Glutamatergic neuron (in vitro differentiated cells): ENCODE data around the gene DLGAP5. TPM values are rescaled to one million over a fixed set of nuclear protein-coding genes. Genes with fewer than 3 reads are reported as not detected.

ENCODE experiments used
- DNase-seq: peaks from one replicate; pipeline ENCODE4 v3.0.0; 2022
- H3K27ac Mint-ChIP-seq: one replicate; pipeline ENCODE4 v1.8.0; 2020; ENCODE audit warnings: mild to moderate bottlenecking, mixed read lengths, inconsistent platforms; ENCODE audit not compliant: unreplicated experiment
- H3K27me3 Mint-ChIP-seq: one replicate; pipeline ENCODE4 v1.8.0; 2020; ENCODE audit warnings: mild to moderate bottlenecking, moderate library complexity, mixed read lengths, inconsistent platforms; ENCODE audit not compliant: unreplicated experiment
- H3K36me3 Mint-ChIP-seq: one replicate; pipeline ENCODE4 v1.8.0; 2020; ENCODE audit warnings: mild to moderate bottlenecking, mixed read lengths, inconsistent platforms; ENCODE audit not compliant: unreplicated experiment
- H3K4me1 Mint-ChIP-seq: one replicate; pipeline ENCODE4 v1.8.0; 2020; ENCODE audit warnings: mild to moderate bottlenecking, low read depth, mixed read lengths, inconsistent platforms; ENCODE audit not compliant: unreplicated experiment
- H3K4me3 Mint-ChIP-seq: one replicate; pipeline ENCODE4 v1.8.0; 2020; ENCODE audit warnings: mild to moderate bottlenecking, mixed read lengths, inconsistent platforms; ENCODE audit not compliant: unreplicated experiment
- H3K9me3 Mint-ChIP-seq: one replicate; pipeline ENCODE4 v1.8.0; 2020; ENCODE audit warnings: mild to moderate bottlenecking, moderate library complexity, mixed read lengths, inconsistent platforms; ENCODE audit not compliant: unreplicated experiment
- CTCF ChIP-seq: fragments of 200-600 bp; sonication (generic); IDR thresholded peaks from one replicate; pipeline ENCODE4 v1.5.0; 2021; ENCODE audit not compliant: partially characterized antibody, unreplicated experiment
- total RNA-seq: library from RNA; stranded (reverse); fragmentation: NEBNext Ultra II Directional; extraction: Animal tissue kit (Norgen Biotek cat#: 25700); gene quantifications from one replicate; pipeline ENCODE4 v1.2.1, GENCODE V29; 2021; ENCODE audit not compliant: unreplicated experiment

The DLGAP5 gene
- total RNA-seq, 1 donor from 2014 or later = 8.2 TPM

DNA sequence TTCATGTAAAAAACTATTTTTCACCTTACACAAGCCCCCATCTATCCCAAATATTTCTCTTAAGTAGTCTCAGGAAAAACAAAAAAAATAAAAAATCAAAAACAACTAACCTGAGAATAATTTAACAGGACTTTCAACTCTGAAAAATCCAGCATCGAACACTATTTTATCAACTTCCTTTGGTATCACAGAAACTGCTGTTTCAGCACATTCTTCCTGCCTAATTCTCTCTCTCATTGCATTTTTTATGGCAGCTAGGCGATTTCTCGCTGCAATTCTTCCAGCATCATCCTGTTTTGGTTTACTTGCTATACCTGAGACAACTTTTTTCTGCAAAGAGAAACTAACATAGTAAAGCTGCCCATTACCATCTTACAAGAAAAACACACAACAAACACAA, 33.0 kb downstream of the DLGAP5 start:
- DNase-seq = no peak
- H3K4me3 Mint-ChIP-seq = no peak overlapping the region
- peaks cover 2% of the 10 kb centered on the region for H3K27me3 Mint-ChIP-seq
- no peak overlapping the region for H3K27ac Mint-ChIP-seq
- TF ChIP-seq CTCF = no peak
- H3K9me3 Mint-ChIP-seq = no peaks in the 10 kb centered on the region
- H3K36me3 Mint-ChIP-seq = no peaks in the 10 kb centered on the region
- peaks cover 3% of the 10 kb centered on the region for H3K4me1 Mint-ChIP-seq

GRCh38 chr14:55157080-55157479, 34.3 kb downstream of the DLGAP5 start:
- H3K27ac Mint-ChIP-seq = no peak overlapping the region
- H3K4me1 Mint-ChIP-seq = peaks cover 3% of the 10 kb centered on the region
- H3K4me3 Mint-ChIP-seq = no peak overlapping the region
- no peak for TF ChIP-seq CTCF
- H3K9me3 Mint-ChIP-seq = no peaks in the 10 kb centered on the region
- no peaks in the 10 kb centered on the region for H3K36me3 Mint-ChIP-seq
- DNase-seq = no peak
- H3K27me3 Mint-ChIP-seq = peaks cover 2% of the 10 kb centered on the region

GRCh38 chr14:55153951-55154350, 37.4 kb downstream of the DLGAP5 start:
- no peak for TF ChIP-seq CTCF
- Mint-ChIP-seq H3K4me1 (peaks cover 3% of the 10 kb centered on the region), H3K27me3 (no peaks in the 10 kb centered on the region), H3K27ac (no peak overlapping the region), H3K9me3 (no peaks in the 10 kb centered on the region), H3K36me3 (no peaks in the 10 kb centered on the region), H3K4me3 (no peak overlapping the region)
- DNase-seq = no peak

- Mint-ChIP-seq H3K4me1 (peaks cover 3% of the 10 kb centered on the region), H3K27me3 (no peaks in the 10 kb centered on the region), H3K4me3 (no peak overlapping the region), H3K27ac (no peak overlapping the region), H3K9me3 (no peaks in the 10 kb centered on the region), H3K36me3 (no peaks in the 10 kb centered on the region)
- no peak for TF ChIP-seq CTCF
- no peak for DNase-seq
Observed at GRCh38 chr14:55152052-55152753, 39.2 kb downstream of the DLGAP5 start.

DNA sequence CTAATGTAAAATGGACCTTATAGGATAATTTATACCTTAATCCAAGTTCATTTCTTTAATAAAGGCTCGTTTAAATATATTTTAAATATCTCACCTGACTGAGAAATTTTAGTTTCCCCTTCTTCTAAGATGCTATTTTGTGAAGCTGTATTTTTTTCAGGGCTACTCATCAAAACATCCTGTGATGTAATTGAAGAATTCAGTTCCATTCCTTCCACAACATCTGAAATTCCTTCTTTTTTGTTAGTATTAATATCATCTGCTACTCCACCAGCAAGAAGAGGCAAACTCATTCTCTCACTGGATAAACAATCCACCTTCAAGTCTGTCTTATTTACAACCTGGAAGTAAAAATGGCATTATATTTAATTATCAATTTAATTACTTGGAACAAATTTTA, 39.8 kb downstream of the DLGAP5 start:
- Mint-ChIP-seq H3K4me1 (peaks cover 3% of the 10 kb centered on the region), H3K27ac (no peak overlapping the region), H3K36me3 (no peaks in the 10 kb centered on the region), H3K27me3 (no peaks in the 10 kb centered on the region), H3K4me3 (no peak overlapping the region), H3K9me3 (no peaks in the 10 kb centered on the region)
- TF ChIP-seq CTCF = no peak
- DNase-seq = no peak
